HepG2 (cell line): ENCODE data around the gene BATF.

Experiments
- POLR2AphosphoS5 ChIP-seq: IDR thresholded peaks from 2 replicates; pipeline ENCODE4 v1.6.1; 2012; ENCODE audit warnings: low read depth, low read length
- SUZ12 ChIP-seq: fragments of 150-350 bp; IDR thresholded peaks from 2 replicates; pipeline ENCODE4 v1.6.1; 2014; ENCODE audit warnings: low read depth, low read length
- TRIM24 ChIP-seq: sonication (generic); formaldehyde crosslinking; IDR thresholded peaks from 2 replicates; pipeline ENCODE4 v1.8.0; 2022; ENCODE audit warnings: mild to moderate bottlenecking, missing genetic modification reagents
- TF ChIP-seq, protein P1 (sequence below): sonication (generic); formaldehyde crosslinking; conservative IDR thresholded peaks from 2 replicates; pipeline ENCODE4 v1.8.1; 2023; ENCODE audit warnings: missing genetic modification reagents
- TF ChIP-seq, protein P2 (sequence below): sonication (generic); formaldehyde crosslinking; IDR thresholded peaks from 2 replicates; pipeline ENCODE4 v1.4.0; 2020; ENCODE audit warnings: missing genetic modification reagents

DNA sequence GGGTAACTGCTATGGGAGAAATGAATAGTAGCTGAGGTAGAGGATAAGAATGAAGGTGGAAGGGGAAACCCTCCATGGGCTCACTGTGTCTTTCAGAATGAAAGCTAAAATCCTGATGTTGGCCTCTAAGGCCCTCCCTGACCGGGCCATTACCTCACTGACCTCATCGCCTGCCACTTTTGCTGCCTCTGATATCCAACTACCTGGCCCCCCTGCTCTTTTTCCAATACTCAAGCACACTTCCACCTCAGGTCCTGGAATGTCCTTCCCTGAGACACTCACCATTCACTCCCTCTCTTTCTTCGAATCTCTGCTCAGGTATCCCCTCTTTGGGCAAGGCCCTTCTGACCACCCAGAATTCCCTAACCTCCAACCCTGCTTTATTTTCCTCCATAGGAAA is 1.4 kb upstream of the BATF start:
- TF ChIP-seq TRIM24 (no peak), SUZ12 (no peak), POLR2AphosphoS5 (no peak)
- TF ChIP-seq, protein P1, sequence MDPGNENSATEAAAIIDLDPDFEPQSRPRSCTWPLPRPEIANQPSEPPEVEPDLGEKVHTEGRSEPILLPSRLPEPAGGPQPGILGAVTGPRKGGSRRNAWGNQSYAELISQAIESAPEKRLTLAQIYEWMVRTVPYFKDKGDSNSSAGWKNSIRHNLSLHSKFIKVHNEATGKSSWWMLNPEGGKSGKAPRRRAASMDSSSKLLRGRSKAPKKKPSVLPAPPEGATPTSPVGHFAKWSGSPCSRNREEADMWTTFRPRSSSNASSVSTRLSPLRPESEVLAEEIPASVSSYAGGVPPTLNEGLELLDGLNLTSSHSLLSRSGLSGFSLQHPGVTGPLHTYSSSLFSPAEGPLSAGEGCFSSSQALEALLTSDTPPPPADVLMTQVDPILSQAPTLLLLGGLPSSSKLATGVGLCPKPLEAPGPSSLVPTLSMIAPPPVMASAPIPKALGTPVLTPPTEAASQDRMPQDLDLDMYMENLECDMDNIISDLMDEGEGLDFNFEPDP (CRISPR knock-in tag), result no peak
- TF ChIP-seq, protein P2, sequence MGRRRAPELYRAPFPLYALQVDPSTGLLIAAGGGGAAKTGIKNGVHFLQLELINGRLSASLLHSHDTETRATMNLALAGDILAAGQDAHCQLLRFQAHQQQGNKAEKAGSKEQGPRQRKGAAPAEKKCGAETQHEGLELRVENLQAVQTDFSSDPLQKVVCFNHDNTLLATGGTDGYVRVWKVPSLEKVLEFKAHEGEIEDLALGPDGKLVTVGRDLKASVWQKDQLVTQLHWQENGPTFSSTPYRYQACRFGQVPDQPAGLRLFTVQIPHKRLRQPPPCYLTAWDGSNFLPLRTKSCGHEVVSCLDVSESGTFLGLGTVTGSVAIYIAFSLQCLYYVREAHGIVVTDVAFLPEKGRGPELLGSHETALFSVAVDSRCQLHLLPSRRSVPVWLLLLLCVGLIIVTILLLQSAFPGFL, result no peak
